ENCODE data around the gene AGPAT2. TPM values are rescaled to one million over a fixed set of nuclear protein-coding genes. Genes with fewer than 3 reads are reported as not detected.

Gene AGPAT2
- total and polyA plus RNA-seq, 2 experiments from 2014 or later = 31.8 to 44.7 TPM

GRCh38 chr9:136718345-136719194 lies 31.3 kb upstream of the AGPAT2 start (continued):
- TF ChIP-seq JUNB (IDR thresholded peaks at IDR 0.05; ENCODE audit: unreplicated experiment) = no peak
- no peak for TF ChIP-seq ZNF114 (CRISPR knock-in tag; IDR thresholded peaks at IDR 0.05)
- no peak for TF ChIP-seq CREB1 (CRISPR knock-in tag; IDR thresholded peaks at IDR 0.05; ENCODE audit: low read depth)
- no peak for TF ChIP-seq STAT1 (IDR thresholded peaks at IDR 0.05; ENCODE audit: unreplicated experiment)
- TF ChIP-seq CTCF (conservative IDR thresholded peaks at IDR 0.05; ENCODE audit: low read depth in 2 of 2) = no peak
- no peak for TF ChIP-seq NANOG (IDR thresholded peaks at IDR 0.05; ENCODE audit: borderline replicate concordance)
- no peak for TF ChIP-seq ETS1 (IDR thresholded peaks at IDR 0.05)

GRCh38 chr9:136717399-136717798 lies 30.1 kb upstream of the AGPAT2 start:
- Histone ChIP-seq H2AFZ (no peak overlapping the region), H3K4me1 (ENCODE audit: insufficient read depth) (no peaks in the 10 kb centered on the region; the same call in 1 of the 2 replicates), H3K79me2 (replicated peaks; ENCODE audit: insufficient read depth) (peaks cover 10% of the 10 kb centered on the region; the same call in 1 of the 2 replicates), H3K27me3 (ENCODE audit: insufficient read depth) (no peaks in the 10 kb centered on the region), H3K4me3 (no peak overlapping the region), H3K4me2 (no peak overlapping the region), H4K20me1 (replicated peaks; ENCODE audit: insufficient read depth) (peaks cover 11% of the 10 kb centered on the region), H3K36me3 (ENCODE audit: insufficient read depth) (no peaks in the 10 kb centered on the region), H3K9me2 (ENCODE audit: insufficient read depth) (no peaks in the 10 kb centered on the region), H3K27ac (ENCODE audit: low read depth) (no peak overlapping the region), H3F3A (replicated peaks; ENCODE audit: low read depth) (no peaks in the 10 kb centered on the region; the same call in 1 of the 2 replicates)
- peaks cover 20% of the 10 kb centered on the region for H3K27me3 Mint-ChIP-seq (ENCODE audit: insufficient read depth, low read depth, poor library complexity)
- H3K9me3 Mint-ChIP-seq = no peaks in the 10 kb centered on the region
- DNase-seq (ENCODE audit: low spot score) (no peak), ATAC-seq (no peak)
- H3K27ac Mint-ChIP-seq = no peak overlapping the region
- H3K4me3 Mint-ChIP-seq = no peak overlapping the region
- peaks cover 6% of the 10 kb centered on the region; the same call in 2 of the 3 replicates for H3K36me3 Mint-ChIP-seq (ENCODE audit: low read depth)
- H3K4me1 Mint-ChIP-seq = peaks cover 8% of the 10 kb centered on the region
- TF ChIP-seq ZNF114 (CRISPR knock-in tag; IDR thresholded peaks at IDR 0.05) = no peak
- no peak for TF ChIP-seq ZNF462 (CRISPR knock-in tag; IDR thresholded peaks at IDR 0.05)
- TF ChIP-seq EZH2phosphoT487 (IDR thresholded peaks at IDR 0.05; ENCODE audit: unreplicated experiment) = no peak
- TF ChIP-seq EZH2 (IDR thresholded peaks at IDR 0.05; ENCODE audit: low read depth, unreplicated experiment) = no peak
- no peak for TF ChIP-seq STAT1 (IDR thresholded peaks at IDR 0.05; ENCODE audit: unreplicated experiment)
- TF ChIP-seq JUNB (IDR thresholded peaks at IDR 0.05; ENCODE audit: unreplicated experiment) = no peak
- TF ChIP-seq ETS1 (IDR thresholded peaks at IDR 0.05) = no peak
- TF ChIP-seq NANOG (IDR thresholded peaks at IDR 0.05; ENCODE audit: borderline replicate concordance) = no peak
